Activated T-cell treated with anti-CD3 and anti-CD28 coated beads, Interleukin-2, amount 50 U/mL, for 72 hours (primary cell): Measurements from ENCODE around the gene ZNF692. TPM values are rescaled to one million over a fixed set of nuclear protein-coding genes. Genes with fewer than 3 reads are reported as not detected.

Experiments used
- ATAC-seq, 2 donors: fragments of 150-1000 bp; cut with Tn5 transposase; replicated peaks in 1 of 2; 2 replicates each; pipeline ENCODE4 v1.10.0; 2021; ENCODE audit warnings: moderate library complexity in 2 of 2, mild to moderate bottlenecking in 1 of 2
- DNase-seq, 2 donors: peaks; one replicate each; pipeline ENCODE4 v3.0.0; 2021 to 2022; ENCODE audit warnings: mixed read lengths in 1 of 2
- H3K27ac Mint-ChIP-seq: one replicate; pipeline ENCODE4 v1.8.0; 2022; ENCODE audit warnings: mild to moderate bottlenecking, moderate library complexity, mixed read lengths
- H3K27me3 Mint-ChIP-seq: one replicate; pipeline ENCODE4 v1.8.0; 2022; ENCODE audit warnings: low read depth, mixed read lengths
- H3K36me3 Mint-ChIP-seq, 2 donors: one replicate each; pipeline ENCODE4 v1.8.0; 2022; ENCODE audit warnings: mixed read lengths in 2 of 2, mild to moderate bottlenecking in 1 of 2; ENCODE audit not compliant: insufficient read depth in 2 of 2
- H3K4me1 Mint-ChIP-seq: one replicate; pipeline ENCODE4 v1.8.0; 2022; ENCODE audit warnings: low read depth, mixed read lengths
- H3K4me3 Mint-ChIP-seq, 2 donors: one replicate each; pipeline ENCODE4 v1.8.0; 2022; ENCODE audit warnings: mild to moderate bottlenecking in 2 of 2, mixed read lengths in 2 of 2, moderate library complexity in 2 of 2
- H3K9me3 Mint-ChIP-seq, 2 donors: one replicate each; pipeline ENCODE4 v1.8.0; 2022; ENCODE audit warnings: mixed read lengths in 2 of 2
- total RNA-seq, 2 donors: library from RNA; stranded (reverse); gene quantifications; one replicate each; pipeline ENCODE4 v1.2.3, GENCODE V29; 2022

The ZNF692 gene
- total RNA-seq, 2 donors from 2014 or later: 42.8 to 57.6 TPM

GRCh38 chr1:248862998-248863881 is 4.4 kb upstream of the ZNF692 start:
- Mint-ChIP-seq H3K27ac (peak overlapping the region; percentile 59), H3K4me1 (peaks cover 39% of the 10 kb centered on the region), H3K36me3 (peaks cover 3 to 8% of the 10 kb centered on the region in 2 donors), H3K9me3 (no peaks in the 10 kb centered on the region), H3K4me3 (peak overlapping the region; percentile 88 to 89), H3K27me3 (peaks cover 7% of the 10 kb centered on the region)
- DNase-seq: peak; percentile 84 to 88
- ATAC-seq: peak; percentile 63 to 70

DNA sequence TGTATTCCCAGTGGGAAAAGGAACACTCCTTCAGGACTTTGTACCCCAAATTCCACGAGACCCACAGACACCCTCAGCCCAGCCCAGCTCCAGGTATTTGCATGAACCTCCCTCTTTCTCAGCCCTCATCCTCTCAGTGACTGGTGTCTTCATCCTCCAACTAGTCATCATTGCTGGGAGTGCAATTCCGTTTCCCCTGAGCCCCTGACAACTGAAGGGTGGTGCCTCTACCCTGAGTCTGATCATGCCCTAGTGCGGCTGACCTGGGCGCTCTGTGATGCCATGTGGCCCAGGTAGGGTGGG is 3.8 kb upstream of the ZNF692 start:
- H3K4me1 Mint-ChIP-seq: peaks cover 45% of the 10 kb centered on the region
- peaks cover 7% of the 10 kb centered on the region for H3K27me3 Mint-ChIP-seq
- H3K9me3 Mint-ChIP-seq: no peaks in the 10 kb centered on the region
- ATAC-seq (peak; percentile 17 to 22), DNase-seq (no peak)
- H3K36me3 Mint-ChIP-seq: peaks cover 3 to 8% of the 10 kb centered on the region in 2 donors
- H3K4me3 Mint-ChIP-seq: peak overlapping the region; percentile 88 to 89
- H3K27ac Mint-ChIP-seq: peak overlapping the region; percentile 59

DNA sequence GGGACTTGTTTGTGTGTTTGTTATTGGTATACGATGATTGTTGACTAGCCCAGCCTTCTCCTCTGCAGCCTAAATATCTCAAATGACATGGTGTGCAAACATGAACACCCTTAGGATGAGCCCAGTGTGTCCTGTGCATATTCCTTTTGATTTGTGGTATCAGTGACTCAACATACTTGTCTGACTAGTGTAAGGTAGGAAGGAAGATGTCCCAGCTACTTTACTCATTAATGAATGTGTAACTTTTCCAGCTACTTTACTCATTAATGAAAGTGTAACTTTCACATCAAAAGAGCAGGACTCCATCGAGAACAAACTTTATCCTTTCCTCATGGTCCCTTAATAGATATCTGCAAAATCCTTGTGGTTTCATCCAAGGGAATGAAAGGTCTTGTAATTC is 2.7 kb upstream of the ZNF692 start:
- H3K4me3 Mint-ChIP-seq: no peak overlapping the region

DNA sequence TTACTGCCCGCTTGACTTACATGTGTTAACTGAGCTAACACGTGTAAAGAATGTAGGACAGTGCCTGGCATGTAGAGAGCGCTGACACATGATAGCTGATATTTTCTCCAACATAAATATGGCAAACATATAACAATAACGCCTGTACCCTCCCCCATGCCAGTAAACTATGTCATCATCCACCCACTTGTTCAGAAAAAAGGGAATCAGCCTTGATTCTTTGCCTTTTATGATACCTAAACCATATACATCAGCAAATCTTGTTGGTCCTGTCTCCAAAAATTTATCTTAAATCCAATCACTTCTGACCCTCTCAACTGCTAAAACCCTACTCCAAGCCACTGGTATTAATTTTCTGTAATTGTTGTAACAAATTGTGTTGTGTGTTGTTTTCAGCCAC is 1.1 kb upstream of the ZNF692 start:
- no peak for ATAC-seq
- H3K4me1 Mint-ChIP-seq: peaks cover 47% of the 10 kb centered on the region
- H3K9me3 Mint-ChIP-seq: no peaks in the 10 kb centered on the region
- peaks cover 7 to 8% of the 10 kb centered on the region in 2 donors for H3K36me3 Mint-ChIP-seq
- H3K4me3 Mint-ChIP-seq: peak overlapping the region; percentile 93 to 95
- H3K27me3 Mint-ChIP-seq: peaks cover 5% of the 10 kb centered on the region
- DNase-seq: no peak
- peak overlapping the region; percentile 87 for H3K27ac Mint-ChIP-seq

More for the DNA sequence above, 2.7 kb upstream of the ZNF692 start:
- Mint-ChIP-seq H3K4me1 (peaks cover 47% of the 10 kb centered on the region), H3K9me3 (no peaks in the 10 kb centered on the region), H3K27me3 (peaks cover 7% of the 10 kb centered on the region), H3K36me3 (peaks cover 5 to 8% of the 10 kb centered on the region in 2 donors), H3K27ac (no peak overlapping the region)
- no peak for DNase-seq
- ATAC-seq: no peak

GRCh38 chr1:248858096-248858890 is 592 bp downstream of the ZNF692 start:
- Mint-ChIP-seq H3K9me3 (no peaks in the 10 kb centered on the region), H3K36me3 (peaks cover 11% of the 10 kb centered on the region in 2 donors), H3K27ac (peak overlapping the region; percentile 94), H3K4me1 (peaks cover 39% of the 10 kb centered on the region), H3K4me3 (peak overlapping the region; percentile 93 to 95), H3K27me3 (no peaks in the 10 kb centered on the region)
- peak; percentile 50 to 62 for DNase-seq
- peak; percentile 53 to 56 for ATAC-seq

DNA sequence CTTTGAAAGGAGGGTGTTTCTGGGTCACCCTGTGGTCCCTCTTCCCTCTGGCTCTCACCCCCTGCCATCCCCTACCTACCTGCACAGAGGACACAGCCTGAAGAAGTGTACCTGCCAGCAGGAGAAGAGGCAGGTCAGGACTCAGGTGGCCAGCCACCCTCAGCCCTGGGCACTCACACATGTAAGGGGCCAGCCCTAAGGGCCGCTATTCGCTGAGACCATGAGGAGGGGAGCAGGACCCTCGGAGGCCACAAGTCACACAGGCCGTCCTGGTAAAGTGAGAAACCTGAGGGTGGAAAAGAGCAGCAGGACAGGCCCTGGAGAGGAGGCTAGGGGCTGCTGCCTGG is 1.2 kb downstream of the ZNF692 start:
- Mint-ChIP-seq H3K27me3 (no peaks in the 10 kb centered on the region), H3K36me3 (peaks cover 11% of the 10 kb centered on the region in 2 donors), H3K4me1 (peaks cover 36% of the 10 kb centered on the region), H3K27ac (peak overlapping the region; percentile 94), H3K9me3 (no peaks in the 10 kb centered on the region), H3K4me3 (peak overlapping the region; percentile 93 to 95)
- DNase-seq: no peak
- no peak for ATAC-seq

GRCh38 chr1:248857201-248857600 is 1.7 kb downstream of the ZNF692 start:
- Mint-ChIP-seq H3K4me1 (peaks cover 30% of the 10 kb centered on the region), H3K9me3 (no peaks in the 10 kb centered on the region), H3K27ac (peak overlapping the region; percentile 21), H3K27me3 (no peaks in the 10 kb centered on the region), H3K4me3 (peak overlapping the region; percentile 93 to 95), H3K36me3 (peaks cover 11% of the 10 kb centered on the region in 2 donors)
- no peak for ATAC-seq
- DNase-seq: no peak

GRCh38 chr1:248856176-248856575 is 2.7 kb downstream of the ZNF692 start:
- peak overlapping the region; percentile 55 for H3K27ac Mint-ChIP-seq
- DNase-seq (no peak), ATAC-seq (no peak)
- no peaks in the 10 kb centered on the region for H3K27me3 Mint-ChIP-seq
- H3K9me3 Mint-ChIP-seq: no peaks in the 10 kb centered on the region
- H3K4me1 Mint-ChIP-seq: peaks cover 26% of the 10 kb centered on the region
- H3K4me3 Mint-ChIP-seq: peak overlapping the region in 1 of 2 donors; percentile 95
- H3K36me3 Mint-ChIP-seq: peaks cover 11% of the 10 kb centered on the region in 2 donors

DNA sequence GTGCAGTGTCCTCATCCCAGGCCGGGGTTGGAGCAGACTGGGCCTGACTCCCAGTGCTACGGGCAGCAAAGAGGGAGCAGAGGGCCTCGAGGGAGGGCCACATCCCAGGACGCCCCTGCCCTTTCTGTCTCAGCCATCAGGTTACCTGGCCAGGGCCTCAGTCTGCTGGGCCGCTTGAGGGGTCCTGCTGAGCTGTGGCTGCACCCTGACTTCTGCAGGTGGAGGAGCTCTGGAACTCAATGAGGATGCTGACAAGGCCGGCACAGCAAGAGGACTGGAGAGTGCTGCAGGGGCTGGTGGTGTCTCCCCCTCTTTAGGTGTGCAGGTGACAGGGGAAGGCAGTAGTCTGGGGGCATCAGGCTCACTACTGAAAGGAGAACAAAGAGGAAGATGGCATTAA is 3.3 kb downstream of the ZNF692 start:
- peaks cover 9 to 11% of the 10 kb centered on the region in 2 donors for H3K36me3 Mint-ChIP-seq
- no peaks in the 10 kb centered on the region for H3K9me3 Mint-ChIP-seq
- no peaks in the 10 kb centered on the region for H3K27me3 Mint-ChIP-seq
- ATAC-seq: no peak
- peak overlapping the region; percentile 55 for H3K27ac Mint-ChIP-seq
- no peak overlapping the region for H3K4me3 Mint-ChIP-seq
- H3K4me1 Mint-ChIP-seq: peaks cover 25% of the 10 kb centered on the region
- DNase-seq: no peak

DNA sequence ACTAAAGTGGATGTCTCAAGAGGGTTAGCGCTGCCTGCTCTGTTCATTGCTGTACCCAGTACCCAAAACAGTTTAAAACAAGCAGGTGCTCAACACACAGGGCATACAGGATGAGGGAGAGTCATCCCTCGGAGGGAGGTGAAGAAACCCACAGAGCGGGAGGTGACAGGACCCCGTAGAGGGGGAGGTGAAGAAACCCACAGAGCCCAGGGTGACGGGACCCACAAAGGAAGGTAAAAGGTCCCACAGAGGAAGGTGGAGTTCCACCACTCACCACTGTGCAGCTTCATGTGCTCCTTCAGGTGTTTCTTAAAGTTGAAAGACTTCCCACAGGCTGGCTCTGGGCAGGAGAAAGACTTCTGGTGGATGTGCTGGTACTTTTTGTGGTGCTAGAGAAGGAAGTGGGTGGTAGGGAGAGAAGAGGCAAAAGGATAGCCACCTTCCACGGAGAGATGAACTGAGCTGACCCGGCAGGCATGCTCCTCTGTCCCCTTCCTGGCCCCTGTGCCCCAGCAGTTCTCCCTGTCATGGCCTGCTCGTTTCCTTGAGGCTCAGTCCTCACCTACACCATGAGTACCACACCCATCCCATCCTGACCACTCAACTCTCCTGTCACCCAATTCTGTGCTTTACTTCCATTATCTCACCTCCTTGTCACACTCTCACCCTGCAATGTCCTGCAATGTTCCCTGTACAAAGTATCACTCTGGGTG is 5.1 kb downstream of the ZNF692 start:
- Mint-ChIP-seq H3K4me3 (peak overlapping the region in 1 of 2 donors; percentile 6), H3K9me3 (no peaks in the 10 kb centered on the region), H3K36me3 (peaks cover 5 to 10% of the 10 kb centered on the region in 2 donors), H3K27me3 (no peaks in the 10 kb centered on the region), H3K27ac (no peak overlapping the region), H3K4me1 (peaks cover 11% of the 10 kb centered on the region)
- ATAC-seq (peak; percentile 23 to 35), DNase-seq (peak; percentile 31 to 37)

DNA sequence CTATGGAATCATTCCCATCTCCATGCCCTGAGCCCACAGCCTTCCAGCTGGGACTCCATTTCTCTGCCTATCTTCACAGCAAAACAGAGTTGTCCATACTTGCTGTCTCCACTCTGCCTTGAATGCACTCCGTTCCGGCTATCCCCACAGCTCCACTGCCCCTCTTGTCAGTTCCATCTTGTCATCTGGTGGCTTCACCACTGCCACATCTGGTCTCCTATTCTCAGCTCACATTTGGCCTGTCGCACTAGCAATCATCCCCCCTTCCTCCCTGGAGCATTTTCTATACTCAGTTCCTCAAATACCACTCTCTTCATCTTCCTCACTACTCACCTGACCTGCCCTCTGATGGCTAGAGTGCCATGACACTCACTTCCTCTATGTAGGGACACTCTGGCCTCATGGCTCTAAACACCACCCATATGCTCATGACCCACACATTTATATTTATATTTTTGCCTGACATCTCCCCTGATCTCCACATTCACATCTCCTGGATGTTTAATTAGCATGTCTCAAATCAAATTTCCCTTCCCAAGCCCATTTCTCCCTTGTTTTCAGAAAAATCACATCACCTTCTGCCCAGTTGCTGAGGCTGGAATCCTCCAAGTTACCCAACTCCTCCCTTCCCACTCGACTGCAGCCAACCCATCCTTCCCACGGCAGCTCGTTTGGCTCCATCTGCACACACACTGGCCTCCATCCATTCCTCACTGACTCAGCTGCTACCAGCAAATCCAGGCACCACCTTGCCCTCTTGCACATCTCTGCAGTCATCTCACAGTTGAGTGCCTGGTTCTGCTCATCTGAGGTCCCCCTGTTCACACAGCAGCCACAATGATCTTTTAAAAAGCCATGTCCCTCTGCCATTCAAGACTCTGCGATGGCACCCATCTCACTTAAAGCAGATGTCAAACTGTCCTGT is 6.1 kb downstream of the ZNF692 start:
- H3K27me3 Mint-ChIP-seq: no peaks in the 10 kb centered on the region
- peaks cover 7 to 13% of the 10 kb centered on the region in 2 donors for H3K36me3 Mint-ChIP-seq
- ATAC-seq (no peak), DNase-seq (no peak)
- H3K4me3 Mint-ChIP-seq: no peak overlapping the region
- H3K27ac Mint-ChIP-seq: no peak overlapping the region
- H3K4me1 Mint-ChIP-seq: peaks cover 4% of the 10 kb centered on the region
- H3K9me3 Mint-ChIP-seq: no peaks in the 10 kb centered on the region

GRCh38 chr1:248851390-248851789 is 7.5 kb downstream of the ZNF692 start:
- Mint-ChIP-seq H3K36me3 (peaks cover 7 to 11% of the 10 kb centered on the region in 2 donors), H3K27me3 (no peaks in the 10 kb centered on the region), H3K27ac (peak overlapping the region; percentile 33), H3K9me3 (no peaks in the 10 kb centered on the region), H3K4me3 (no peak overlapping the region), H3K4me1 (no peaks in the 10 kb centered on the region)
- DNase-seq: no peak
- no peak for ATAC-seq
